SW480 (cell line): Measurements from ENCODE around the gene LGALS13.
A peak's percentile ranks its signal among the peaks of the same experiment; 100 is the strongest.

Experiments
- DNase-seq: peaks from one replicate; pipeline ENCODE4 v3.0.0-alpha.2; 2016; ENCODE audit warnings: low spot score

LGALS13 gene

DNA sequence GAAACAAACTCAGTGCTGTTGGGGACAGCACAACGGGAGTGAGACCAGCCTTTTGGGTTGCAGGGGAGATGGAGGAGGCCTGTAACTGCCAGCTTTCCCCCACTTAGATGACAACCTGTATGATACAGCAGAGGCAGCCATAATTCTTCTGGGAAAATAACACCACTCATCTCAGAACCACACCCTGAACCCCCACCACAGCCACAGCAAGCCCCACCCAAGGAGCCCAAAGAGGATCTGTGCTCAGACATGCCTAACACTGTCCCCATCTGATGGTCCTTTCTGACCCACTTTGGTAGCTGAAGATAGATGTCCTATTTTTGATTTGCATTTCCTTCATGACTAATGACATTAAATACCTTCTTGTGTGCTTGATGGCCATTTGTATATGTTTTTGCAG is 15.4 kb downstream of the LGALS13 start:
- DNase-seq: no peak

GRCh38 chr19:39623946-39624345 is 21.6 kb downstream of the LGALS13 start:
- no peak for DNase-seq

DNA sequence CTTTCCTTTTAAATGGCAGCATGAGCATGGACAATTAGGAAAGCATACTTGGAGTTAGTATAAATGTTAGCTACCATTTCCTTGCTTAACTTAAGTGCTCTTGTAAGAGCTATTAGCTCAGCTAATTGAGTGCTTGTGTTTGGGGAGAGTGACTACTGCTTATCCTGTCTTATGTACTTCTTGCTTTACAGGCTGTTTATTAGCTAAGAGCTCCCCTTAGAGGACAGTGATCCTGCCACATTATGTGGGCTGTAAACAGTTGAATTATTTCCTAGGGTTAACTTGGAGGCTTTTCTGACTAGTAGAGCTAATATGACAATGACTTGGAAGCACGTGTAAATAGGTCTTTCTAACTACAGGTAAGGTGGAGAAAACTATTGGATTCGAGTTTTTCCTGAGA is 25.3 kb downstream of the LGALS13 start:
- DNase-seq: peak; percentile 30

DNA sequence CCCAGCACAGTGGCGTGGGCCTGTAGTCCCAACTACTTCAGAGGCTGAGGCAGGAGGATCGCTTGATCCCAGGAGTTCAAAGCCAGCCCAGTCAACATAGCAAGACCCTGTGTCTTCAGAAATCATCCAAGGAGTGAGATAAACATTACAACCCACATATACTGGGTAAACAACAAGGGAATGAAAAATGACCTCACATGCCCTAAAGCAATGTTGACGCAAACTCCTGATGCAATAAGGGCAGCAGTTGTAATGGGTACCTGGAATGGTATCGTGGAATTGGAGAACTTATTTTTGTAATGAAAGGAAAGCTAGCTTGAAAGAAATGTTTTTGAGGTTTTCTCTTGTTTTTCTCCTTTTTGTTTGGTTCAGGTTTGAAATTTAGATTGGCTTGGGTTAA is 28.9 kb downstream of the LGALS13 start:
- DNase-seq: no peak

- DNase-seq: no peak
Measured at GRCh38 chr19:39631626-39632025, 29.3 kb downstream of the LGALS13 start.

GRCh38 chr19:39637891-39638290 is 35.6 kb downstream of the LGALS13 start:
- no peak for DNase-seq

GRCh38 chr19:39641773-39642172 is 39.4 kb downstream of the LGALS13 start:
- DNase-seq: no peak

DNA sequence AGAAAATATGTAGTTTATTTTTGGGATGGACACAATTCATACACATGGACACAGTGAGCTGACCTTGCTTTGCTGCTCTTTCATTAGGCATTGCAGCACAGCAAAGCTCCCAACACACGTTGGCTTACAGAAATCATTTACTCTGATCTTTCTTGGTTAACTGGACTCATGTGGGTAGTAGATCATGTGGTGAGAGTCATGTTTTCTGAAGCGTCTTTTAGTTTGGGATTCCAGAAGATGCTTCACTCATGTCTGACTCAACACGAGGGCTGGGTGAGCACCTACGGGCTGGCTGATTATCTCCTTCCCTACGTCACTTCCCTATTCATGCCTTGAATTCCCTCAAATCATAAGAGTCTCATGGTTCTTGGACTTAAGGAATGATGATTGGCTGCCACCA is 41.3 kb downstream of the LGALS13 start:
- DNase-seq: no peak

DNA sequence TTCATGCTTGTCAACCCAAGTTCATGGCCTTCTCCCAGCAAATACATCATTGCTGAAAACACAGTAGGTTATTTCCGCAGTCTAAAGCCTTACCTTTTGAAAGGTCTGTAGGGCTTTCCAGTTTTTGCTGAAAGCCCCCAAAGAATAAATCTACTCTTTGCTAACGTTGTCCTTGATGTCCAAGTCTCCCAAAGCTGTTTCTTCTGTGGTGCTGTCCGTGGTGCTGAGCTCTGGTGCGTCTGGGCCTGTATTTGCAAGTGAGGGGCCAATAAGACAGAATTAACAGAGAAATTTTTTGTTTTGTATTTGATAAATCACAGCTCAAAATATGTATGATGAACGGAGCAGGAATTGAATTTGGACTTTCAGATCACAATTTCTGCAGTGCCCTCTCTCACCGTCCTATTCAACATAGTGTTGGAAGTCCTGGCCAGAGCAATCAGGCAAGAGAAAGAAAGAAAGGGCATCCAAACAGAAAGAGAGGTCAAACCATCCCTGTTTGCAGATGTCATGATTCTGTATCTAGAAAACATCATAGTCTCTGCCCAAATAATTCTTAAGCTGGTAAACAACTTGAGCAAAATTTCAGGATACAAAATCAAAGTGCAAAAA is 43.6 kb downstream of the LGALS13 start:
- DNase-seq: no peak

DNA sequence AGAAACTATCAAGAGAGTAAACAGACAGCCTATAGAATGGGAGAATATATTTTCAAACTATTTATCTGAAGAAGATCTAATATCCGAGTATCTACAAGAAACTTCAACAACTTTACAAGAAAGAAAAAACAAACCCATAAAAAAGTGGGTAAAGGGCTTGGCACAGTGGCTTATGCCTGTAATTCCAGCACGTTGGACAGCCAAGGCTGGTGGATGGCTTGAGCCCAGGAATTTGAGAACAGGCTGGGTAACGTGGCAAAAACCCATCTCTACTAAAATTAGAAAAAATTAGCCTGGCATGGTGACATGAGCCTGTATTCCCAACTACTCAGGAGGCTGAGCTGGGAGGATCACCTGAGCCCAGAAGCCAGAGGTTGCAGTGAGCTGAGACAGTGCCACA is 45.6 kb downstream of the LGALS13 start:
- no peak for DNase-seq

- no peak for DNase-seq
Measured at GRCh38 chr19:39655613-39656012, 53.3 kb downstream of the LGALS13 start, which contains the start of gene LGALS16. Gene LGALS16, plus strand, starts transcription at chr19:39655913. Its CDS starts 49 bp downstream, at chr19:39655962.
